Body of pancreas (tissue), 4 donors: ENCODE results near the gene RAF1.

Source experiments
- POLR2A ChIP-seq, 3 donors: fragments of 450-650 bp; IDR thresholded peaks; one replicate each; pipeline ENCODE4 v1.6.1; 2016; ENCODE audit warnings: antibody characterized with exemption in 3 of 3, mild to moderate bottlenecking in 2 of 3
- TF ChIP-seq, protein P1 (sequence below), 7 experiments: fragments of 450-650 bp in 4 of 7; fragments of 200-600 bp in 3 of 7; sonication (generic) in 3 of 7; IDR thresholded peaks; one replicate each; pipeline ENCODE4 v1.5.1; 2016 to 2019; ENCODE audit warnings: antibody characterized with exemption in 7 of 7

DNA sequence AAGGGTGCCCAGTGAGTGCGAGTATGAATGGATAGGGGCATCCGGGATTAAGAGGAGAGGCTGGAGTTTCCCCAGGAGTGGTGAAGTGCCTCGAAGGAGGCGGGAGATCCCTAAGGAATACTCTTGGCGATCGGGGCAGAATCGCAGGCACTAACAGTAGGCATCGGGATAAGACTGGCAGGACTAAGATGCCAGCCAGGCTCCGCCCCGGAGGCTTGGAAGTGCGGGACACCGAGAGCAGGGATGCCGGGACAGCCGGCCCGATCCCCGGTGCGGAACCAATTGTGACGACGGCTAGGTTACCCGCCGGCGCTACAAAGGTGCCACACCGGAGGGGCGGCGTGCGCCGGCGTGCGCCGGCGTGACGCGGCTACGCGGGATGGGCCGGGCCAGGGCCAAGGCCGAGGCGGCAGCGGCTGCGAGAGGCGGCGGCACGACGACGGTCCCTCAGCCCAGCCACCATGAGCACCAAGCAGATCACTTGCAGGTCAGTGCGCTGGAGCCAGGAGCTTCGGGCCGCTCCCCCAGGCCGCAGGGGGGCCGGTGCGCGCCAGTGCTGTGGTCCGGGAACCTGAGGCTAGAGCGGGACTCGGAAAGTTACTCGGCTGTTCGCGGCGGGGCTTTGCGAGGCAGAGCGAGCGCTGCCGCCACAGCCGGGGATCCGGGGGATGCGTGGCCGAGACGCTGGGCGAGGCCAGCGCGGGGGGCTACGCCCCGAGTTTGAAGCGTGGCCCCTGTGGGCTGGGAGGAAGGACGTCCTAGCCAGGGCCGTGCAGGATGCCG is 107.0 kb downstream of the RAF1 start, which contains the start of gene MKRN2:
- TF ChIP-seq, protein P1, sequence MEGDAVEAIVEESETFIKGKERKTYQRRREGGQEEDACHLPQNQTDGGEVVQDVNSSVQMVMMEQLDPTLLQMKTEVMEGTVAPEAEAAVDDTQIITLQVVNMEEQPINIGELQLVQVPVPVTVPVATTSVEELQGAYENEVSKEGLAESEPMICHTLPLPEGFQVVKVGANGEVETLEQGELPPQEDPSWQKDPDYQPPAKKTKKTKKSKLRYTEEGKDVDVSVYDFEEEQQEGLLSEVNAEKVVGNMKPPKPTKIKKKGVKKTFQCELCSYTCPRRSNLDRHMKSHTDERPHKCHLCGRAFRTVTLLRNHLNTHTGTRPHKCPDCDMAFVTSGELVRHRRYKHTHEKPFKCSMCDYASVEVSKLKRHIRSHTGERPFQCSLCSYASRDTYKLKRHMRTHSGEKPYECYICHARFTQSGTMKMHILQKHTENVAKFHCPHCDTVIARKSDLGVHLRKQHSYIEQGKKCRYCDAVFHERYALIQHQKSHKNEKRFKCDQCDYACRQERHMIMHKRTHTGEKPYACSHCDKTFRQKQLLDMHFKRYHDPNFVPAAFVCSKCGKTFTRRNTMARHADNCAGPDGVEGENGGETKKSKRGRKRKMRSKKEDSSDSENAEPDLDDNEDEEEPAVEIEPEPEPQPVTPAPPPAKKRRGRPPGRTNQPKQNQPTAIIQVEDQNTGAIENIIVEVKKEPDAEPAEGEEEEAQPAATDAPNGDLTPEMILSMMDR (IDR thresholded peaks at IDR 0.05), result peak in 1 of 7 experiments; percentile 35
- TF ChIP-seq POLR2A (IDR thresholded peaks at IDR 0.05), result peak; percentile 96 to 98 (median 97)
